ENCODE results near the gene DGKG. TPM values are rescaled to one million over a fixed set of nuclear protein-coding genes. Genes with fewer than 3 reads are reported as not detected.

DGKG gene
- total RNA-seq, 1 donor from 2014 or later, result 5.7 TPM

DNA sequence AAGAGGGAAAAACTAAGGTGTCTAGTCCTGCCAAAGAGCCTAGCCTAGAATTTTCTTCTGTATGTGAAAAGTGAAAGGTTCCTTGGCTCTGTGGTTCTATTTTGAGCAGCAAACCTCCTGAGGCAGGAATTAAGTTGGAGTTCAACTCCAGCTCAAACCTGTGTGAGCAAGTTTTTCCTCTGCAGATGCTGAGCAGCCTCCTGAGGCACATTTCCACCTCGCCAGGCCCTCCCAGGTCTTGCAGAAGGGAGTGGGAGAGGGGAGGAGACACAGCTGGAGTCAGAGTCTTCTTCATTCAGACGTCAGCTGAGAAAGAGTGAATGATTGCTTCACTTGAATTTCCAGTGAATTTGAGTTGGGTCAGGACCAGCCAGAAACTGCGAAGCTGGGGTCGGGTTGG, 183.6 kb downstream of the DGKG start:
- H3K27me3 ChIP-seq (ENCODE audit: low read depth), result no peaks in the 10 kb centered on the region
- H3K9me3 ChIP-seq, result no peaks in the 10 kb centered on the region
- no peak for DNase-seq
- no peak overlapping the region for H3K27ac ChIP-seq
- TF ChIP-seq CTCF (IDR thresholded peaks at IDR 0.05), result no peak
- no peak for ATAC-seq
- no peak overlapping the region for H3K4me3 ChIP-seq
- H3K36me3 ChIP-seq, result no peaks in the 10 kb centered on the region
- peaks cover 6% of the 10 kb centered on the region for H3K4me1 ChIP-seq
- intact Hi-C loops (cut with DNase I), result no loop called here

DNA sequence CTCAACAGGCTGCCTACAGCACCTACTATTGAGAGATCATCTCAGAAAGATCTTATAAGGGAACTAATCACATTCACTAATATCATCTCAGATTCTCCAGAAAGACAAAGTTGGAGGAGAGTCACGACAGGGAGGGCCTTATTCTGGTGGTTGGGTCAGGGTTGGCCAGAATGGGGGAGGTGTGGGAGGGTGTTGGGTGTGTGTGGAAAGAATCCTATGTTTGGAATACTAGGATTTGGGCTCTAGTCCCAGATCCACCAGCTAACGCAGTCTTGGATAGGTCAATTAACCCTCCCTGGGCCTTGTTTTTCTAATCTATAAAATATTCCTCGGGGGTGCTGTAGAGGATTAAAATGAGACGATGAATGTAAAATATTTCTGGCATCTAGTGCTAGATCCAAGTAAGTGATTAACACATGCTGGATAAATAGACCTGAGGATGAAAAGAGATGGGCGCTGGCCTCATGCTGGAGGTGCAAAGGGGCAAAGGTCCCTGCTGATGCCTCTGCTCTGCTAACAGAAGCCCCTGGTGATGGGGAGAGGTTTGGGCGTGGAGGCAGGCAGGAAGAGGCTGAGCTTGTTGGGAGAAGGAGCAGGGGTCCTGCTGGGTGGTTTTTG, 185.6 kb downstream of the DGKG start:
- DNase-seq, result no peak

DNA sequence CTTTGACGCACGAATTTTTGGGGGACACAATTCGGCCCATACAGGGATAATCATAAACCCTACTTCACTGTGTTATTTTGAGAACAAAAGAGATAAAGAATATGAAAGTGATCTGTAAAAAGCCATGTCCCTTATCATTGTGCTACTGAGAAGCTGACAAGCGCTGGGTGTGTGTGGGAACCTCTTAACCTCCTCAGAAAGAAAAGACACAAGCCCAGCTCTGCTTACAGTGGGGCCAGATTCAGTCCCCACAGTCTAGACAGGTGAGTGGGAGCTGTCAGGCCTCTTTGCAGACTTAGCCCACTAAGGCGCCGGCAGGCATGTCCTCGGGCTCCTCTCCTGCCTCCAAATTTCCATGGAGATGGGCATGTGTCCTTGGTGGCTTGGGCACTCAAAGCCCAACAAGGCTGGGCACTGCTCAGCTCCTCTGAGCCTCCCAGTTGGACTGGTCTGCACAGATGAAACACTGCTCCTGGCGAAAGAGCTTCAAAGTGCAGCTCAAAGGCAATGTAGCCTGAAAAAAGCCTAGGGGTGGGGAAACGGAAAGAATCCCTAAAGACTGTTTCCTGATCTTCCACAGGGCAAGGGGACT, 188.7 kb downstream of the DGKG start:
- no peak for TF ChIP-seq CTCF (IDR thresholded peaks at IDR 0.05)
- DNase-seq, result no peak
- no peaks in the 10 kb centered on the region for H3K36me3 ChIP-seq
- no peak overlapping the region for H3K27ac ChIP-seq
- no peaks in the 10 kb centered on the region for H3K27me3 ChIP-seq (ENCODE audit: low read depth)
- H3K9me3 ChIP-seq, result no peaks in the 10 kb centered on the region
- no peaks in the 10 kb centered on the region for H3K4me1 ChIP-seq
- H3K4me3 ChIP-seq, result no peak overlapping the region
- intact Hi-C loops (cut with DNase I), result no loop called here
- no peak for ATAC-seq

More for the DNA sequence above, 185.6 kb downstream of the DGKG start:
- no peak overlapping the region for H3K4me3 ChIP-seq
- ATAC-seq, result no peak
- no peak for TF ChIP-seq CTCF (IDR thresholded peaks at IDR 0.05)
- H3K27me3 ChIP-seq (ENCODE audit: low read depth), result no peaks in the 10 kb centered on the region
- no peak overlapping the region for H3K27ac ChIP-seq
- no peaks in the 10 kb centered on the region for H3K9me3 ChIP-seq
- no peaks in the 10 kb centered on the region for H3K36me3 ChIP-seq
- intact Hi-C loops (cut with DNase I), result no loop called here
- no peaks in the 10 kb centered on the region for H3K4me1 ChIP-seq

DNA sequence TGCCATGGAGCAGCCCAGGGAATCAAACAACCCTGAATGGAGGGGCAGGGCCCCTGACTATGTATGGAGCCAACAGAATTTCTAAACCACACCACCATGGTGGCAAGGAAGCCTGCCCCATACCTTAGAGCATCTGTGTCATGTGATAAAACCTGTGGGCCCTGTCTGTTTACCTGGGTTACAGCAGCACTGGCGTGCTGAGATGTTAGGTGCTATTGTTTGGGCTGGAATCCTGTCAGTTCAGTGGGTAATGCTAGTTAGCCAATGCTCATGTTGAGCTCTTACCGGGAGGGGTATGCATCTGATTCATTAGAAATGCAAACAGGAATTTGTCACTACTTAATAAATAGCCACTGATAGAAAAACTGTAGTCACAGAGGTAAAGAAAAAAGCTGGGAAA, 189.7 kb downstream of the DGKG start:
- ATAC-seq (no peak), DNase-seq (no peak)
- Histone ChIP-seq H3K27me3 (ENCODE audit: low read depth) (no peaks in the 10 kb centered on the region), H3K4me3 (no peak overlapping the region), H3K36me3 (no peaks in the 10 kb centered on the region), H3K4me1 (no peaks in the 10 kb centered on the region), H3K27ac (no peak overlapping the region), H3K9me3 (no peaks in the 10 kb centered on the region)
- intact Hi-C loops (cut with DNase I), result no loop called here
- TF ChIP-seq CTCF (IDR thresholded peaks at IDR 0.05), result no peak

DNA sequence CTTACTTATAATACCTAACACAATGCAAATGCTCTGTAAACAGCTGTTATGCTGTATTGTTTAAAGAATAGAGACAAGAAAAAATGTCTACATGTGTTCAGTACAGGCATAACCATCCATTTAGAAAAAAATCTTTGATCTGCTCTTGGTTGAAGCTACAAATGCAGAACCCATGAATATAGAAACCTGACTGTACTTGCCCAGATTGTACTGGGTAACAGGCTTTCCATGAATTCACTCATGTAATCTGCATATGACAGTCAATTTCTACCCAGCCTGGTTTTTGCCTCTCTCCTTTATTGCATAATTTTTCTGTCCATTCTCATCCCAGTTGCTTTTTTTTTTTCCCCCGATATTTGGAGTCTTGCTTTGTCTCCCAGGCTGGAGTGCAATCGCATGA, 190.5 kb downstream of the DGKG start:
- no peak overlapping the region for H3K27ac ChIP-seq
- H3K27me3 ChIP-seq (ENCODE audit: low read depth), result no peaks in the 10 kb centered on the region
- intact Hi-C loops (cut with DNase I), result no loop called here
- H3K9me3 ChIP-seq, result no peaks in the 10 kb centered on the region
- H3K4me1 ChIP-seq, result no peaks in the 10 kb centered on the region
- H3K36me3 ChIP-seq, result no peaks in the 10 kb centered on the region
- no peak for TF ChIP-seq CTCF (IDR thresholded peaks at IDR 0.05)
- H3K4me3 ChIP-seq, result no peak overlapping the region
- no peak for ATAC-seq
- no peak for DNase-seq
